Esophagus squamous epithelium (tissue), 5 donors: Measurements from ENCODE around the gene TARP.
"Not testable (repeated sequence)": the region's sequence is repeated elsewhere in the genome, so short reads cannot be mapped to it uniquely, and the experiment has no call there.

ENCODE experiments used
- DNase-seq: peaks from one replicate; lab custom pipeline; 2025; lab: John Stamatoyannopoulos, UW
- H3K27ac ChIP-seq, 4 donors: fragments of 200-600 bp; sonication (generic); one replicate each; pipeline ENCODE4 v1.5.1; 2016 to 2019; ENCODE audit warnings: mild to moderate bottlenecking in 1 of 4
- H3K27me3 ChIP-seq, 4 donors: fragments of 200-600 bp; sonication (generic); 1 replicate in 3 of 4; 2 replicates in 1 of 4; pipeline versions ENCODE4 v1.5.1 to v1.6.0; 2017 to 2021; ENCODE audit warnings: antibody characterized with exemption in 1 of 4
- H3K36me3 ChIP-seq, 3 donors: fragments of 200-600 bp; sonication (generic); one replicate each; pipeline ENCODE4 v1.5.1; 2016 to 2019
- H3K4me1 ChIP-seq, 3 donors: fragments of 200-600 bp; sonication (generic); one replicate each; pipeline ENCODE4 v1.5.1; 2017 to 2019
- H3K4me3 ChIP-seq, 4 donors: fragments of 200-600 bp; sonication (generic); 1 replicate in 3 of 4; 2 replicates in 1 of 4; pipeline ENCODE4 v1.5.1; 2016 to 2019; ENCODE audit warnings: mild to moderate bottlenecking in 2 of 4, moderate library complexity in 1 of 4
- H3K9me3 ChIP-seq, 3 donors: fragments of 200-600 bp; sonication (generic); one replicate each; pipeline ENCODE4 v1.5.1; 2016 to 2019
- CTCF ChIP-seq, 6 experiments: fragments of 450-650 bp in 4 of 6; fragments of 200-600 bp in 2 of 6; sonication (generic) in 2 of 6; IDR thresholded peaks; one replicate each; pipeline ENCODE4 v1.5.1; 2016 to 2019; ENCODE audit warnings: antibody characterized with exemption in 6 of 6, mild to moderate bottlenecking in 4 of 6, moderate library complexity in 4 of 6
- POLR2A ChIP-seq, 4 donors: fragments of 450-650 bp; IDR thresholded peaks; one replicate each; pipeline ENCODE4 v1.6.1; 2017; ENCODE audit warnings: antibody characterized with exemption in 4 of 4, mild to moderate bottlenecking in 4 of 4, moderate library complexity in 3 of 4
- whole genome bisulfite sequencing, 2 donors: methylation state at CpG; one replicate each; pipeline ENCODE4 v1.1.5; 2018; 5-methylcytosine and 5-hydroxymethylcytosine counted together
- intact Hi-C: fragments of 100-400 bp; cut with DNase I; formaldehyde crosslinking; loops from one replicate; pipeline ENCODE4 v1.15.0; 2022
- donor health status: DM: yes; HTN: yes; CAD: no.

The TARP gene

GRCh38 chr7:38245409-38245977 is 27.9 kb downstream of the TARP start:
- Histone ChIP-seq H3K9me3 (no peaks in the 10 kb centered on the region), H3K36me3 (no peaks in the 10 kb centered on the region), H3K4me3 (no peak overlapping the region), H3K27me3 (peaks cover 0 to 3% (median 0%) of the 10 kb centered on the region in 4 donors), H3K4me1 (no peaks in the 10 kb centered on the region), H3K27ac (no peak overlapping the region)
- DNase-seq = no peak
- 58 to 68% methylated on average over 3 of the region's 3 CpGs for WGBS, 2 donors
- no peak for TF ChIP-seq CTCF (IDR thresholded peaks at IDR 0.05)
- TF ChIP-seq POLR2A (IDR thresholded peaks at IDR 0.05) = no peak
- intact Hi-C loops = no loop called here

- peaks cover 0 to 3% (median 0%) of the 10 kb centered on the region in 4 donors for H3K27me3 ChIP-seq
- 84 to 90% methylated on average over 13 to 14 of the region's 14 CpGs for WGBS, 2 donors
- no peak overlapping the region for H3K4me3 ChIP-seq
- H3K4me1 ChIP-seq = no peaks in the 10 kb centered on the region
- intact Hi-C loops = no loop called here
- no peak for DNase-seq
- no peaks in the 10 kb centered on the region for H3K36me3 ChIP-seq
- H3K27ac ChIP-seq = no peak overlapping the region
- no peaks in the 10 kb centered on the region for H3K9me3 ChIP-seq
- TF ChIP-seq CTCF (IDR thresholded peaks at IDR 0.05) = no peak
Measured at GRCh38 chr7:38244516-38244915, 28.9 kb downstream of the TARP start.

- H3K36me3 ChIP-seq, H3K27ac ChIP-seq, H3K4me3 ChIP-seq, H3K4me1 ChIP-seq, intact Hi-C loops, H3K27me3 ChIP-seq, DNase-seq, H3K9me3 ChIP-seq: not testable (repeated sequence)
- WGBS, 2 donors = 62 to 68% methylated on average over 5 of the region's 5 CpGs
Measured at GRCh38 chr7:38243345-38243744, 30.1 kb downstream of the TARP start.

- WGBS, 2 donors = 84 to 90% methylated on average over 6 of the region's 6 CpGs
- TF ChIP-seq POLR2A (IDR thresholded peaks at IDR 0.05) (no peak), CTCF (IDR thresholded peaks at IDR 0.05) (no peak)
- Histone ChIP-seq H3K27ac (no peak overlapping the region), H3K4me1 (no peaks in the 10 kb centered on the region), H3K4me3 (no peak overlapping the region), H3K27me3 (peaks cover 0 to 3% (median 0%) of the 10 kb centered on the region in 4 donors), H3K36me3 (no peaks in the 10 kb centered on the region), H3K9me3 (no peaks in the 10 kb centered on the region)
- DNase-seq = no peak
- intact Hi-C loops = no loop called here
Measured at GRCh38 chr7:38242814-38243213, 30.6 kb downstream of the TARP start.

GRCh38 chr7:38241071-38241470 is 32.4 kb downstream of the TARP start:
- Histone ChIP-seq H3K27ac (no peak overlapping the region), H3K9me3 (no peaks in the 10 kb centered on the region), H3K4me3 (no peak overlapping the region), H3K36me3 (no peaks in the 10 kb centered on the region), H3K27me3 (peaks cover 0 to 3% (median 0%) of the 10 kb centered on the region in 4 donors), H3K4me1 (no peaks in the 10 kb centered on the region)
- WGBS, 2 donors = 66 to 72% methylated on average over 3 of the region's 3 CpGs
- DNase-seq = no peak
- no peak for TF ChIP-seq POLR2A (IDR thresholded peaks at IDR 0.05)
- TF ChIP-seq CTCF (IDR thresholded peaks at IDR 0.05) = no peak
- intact Hi-C loops = no loop called here

GRCh38 chr7:38239129-38239528 is 34.3 kb downstream of the TARP start:
- H3K27me3 ChIP-seq, H3K4me3 ChIP-seq, H3K9me3 ChIP-seq, H3K36me3 ChIP-seq, H3K27ac ChIP-seq, DNase-seq, intact Hi-C loops, H3K4me1 ChIP-seq: not testable (repeated sequence)
- whole genome bisulfite sequencing, 2 donors = 61 to 76% methylated on average over 9 to 10 of the region's 10 CpGs
